ENCODE results near the gene CCDC91. TPM values are rescaled to one million over a fixed set of nuclear protein-coding genes. Genes with fewer than 3 reads are reported as not detected.
"Not testable (repeated sequence)": the region's sequence is repeated elsewhere in the genome, so short reads cannot be mapped to it uniquely, and the experiment has no call there.

The CCDC91 gene
- polyA plus RNA-seq, 4 donors, result 25.5 to 37.5 (median 31.2) TPM

DNA sequence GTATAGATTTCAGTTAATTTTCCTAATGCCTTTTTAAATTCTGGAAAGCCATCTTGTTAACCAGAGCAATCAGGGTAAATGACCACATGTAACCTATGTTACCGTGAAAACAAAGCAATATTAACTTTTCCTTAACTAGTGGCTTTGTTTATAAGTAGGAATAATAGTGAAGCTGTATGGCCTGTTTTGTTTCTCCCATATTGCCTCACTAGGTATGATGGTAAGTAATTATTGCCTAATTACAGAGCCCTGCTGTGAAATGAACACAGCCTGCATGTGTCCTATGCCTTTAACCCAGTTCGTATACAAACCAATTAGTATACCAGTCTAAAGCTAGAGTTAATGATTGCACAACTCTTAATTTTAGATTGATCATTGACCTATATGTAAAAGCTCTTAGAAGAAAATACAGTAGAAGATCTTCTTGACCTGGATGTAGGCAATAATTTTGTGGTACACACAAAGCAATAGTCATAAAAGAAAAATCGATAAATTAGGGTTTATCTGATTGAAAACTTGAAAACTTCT lies 249.9 kb downstream of the CCDC91 start:
- DNase-seq (ENCODE audit: low read depth in 4 of 4, low spot score in 2 of 4), result no peak

DNA sequence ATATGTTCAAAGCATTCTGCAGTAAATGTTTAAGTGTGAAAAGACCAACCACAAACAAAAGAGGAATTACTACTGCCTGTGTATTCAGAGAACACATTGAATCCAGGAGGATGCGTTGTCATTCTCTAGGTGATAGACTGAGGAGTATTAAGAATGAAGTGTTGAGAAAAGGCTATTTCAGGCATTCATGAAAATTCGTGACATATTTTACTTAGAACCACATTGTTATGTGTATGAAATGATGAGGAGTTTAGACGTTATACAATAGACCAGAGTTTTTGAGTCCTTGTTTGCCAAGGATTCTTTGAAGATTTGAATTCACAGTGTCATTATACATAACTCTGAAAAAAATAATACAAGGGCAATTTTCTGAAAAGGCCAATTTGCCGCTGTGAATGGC lies 251.8 kb downstream of the CCDC91 start:
- DNase-seq (ENCODE audit: low read depth in 4 of 4, low spot score in 2 of 4), result no peak

DNA sequence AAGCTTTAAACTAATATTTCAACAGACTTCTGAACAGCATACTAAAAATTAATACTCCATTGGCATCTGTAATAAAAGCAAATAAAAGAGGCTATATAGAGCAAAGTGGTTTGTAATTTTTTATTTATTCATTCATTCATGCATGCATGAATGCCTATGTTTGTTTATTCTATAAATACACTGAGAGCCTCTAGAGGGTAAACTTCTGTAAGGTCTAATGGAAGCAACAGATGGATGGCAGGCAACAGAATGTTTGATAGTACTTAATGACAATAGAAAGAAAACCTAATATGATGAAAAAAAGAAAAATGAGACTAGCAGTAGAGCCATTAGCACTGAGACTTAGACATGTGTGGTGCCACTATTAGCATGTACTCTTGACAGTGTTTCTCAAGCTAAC lies 253.1 kb downstream of the CCDC91 start:
- no peak for DNase-seq (ENCODE audit: low read depth in 4 of 4, low spot score in 2 of 4)

DNA sequence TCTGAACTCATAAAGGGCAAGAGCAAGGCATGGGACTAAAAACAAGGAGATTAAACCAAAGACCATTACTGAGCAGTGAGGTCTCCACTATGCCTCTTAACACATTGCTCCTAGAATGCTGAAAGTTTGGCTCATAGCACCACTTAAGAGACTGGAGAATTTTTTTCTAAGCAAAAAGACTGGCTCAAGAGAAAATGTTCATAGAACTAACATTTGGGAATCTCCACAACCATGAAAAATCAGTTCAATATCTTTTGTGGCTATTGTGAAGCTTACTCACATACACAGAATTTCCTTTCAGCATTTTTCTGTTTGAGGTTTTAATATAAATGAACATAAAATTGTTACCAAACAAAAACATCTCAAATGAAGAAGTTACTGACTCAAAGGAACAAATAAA lies 255.8 kb downstream of the CCDC91 start:
- no peak for DNase-seq (ENCODE audit: low read depth in 4 of 4, low spot score in 2 of 4)

DNA sequence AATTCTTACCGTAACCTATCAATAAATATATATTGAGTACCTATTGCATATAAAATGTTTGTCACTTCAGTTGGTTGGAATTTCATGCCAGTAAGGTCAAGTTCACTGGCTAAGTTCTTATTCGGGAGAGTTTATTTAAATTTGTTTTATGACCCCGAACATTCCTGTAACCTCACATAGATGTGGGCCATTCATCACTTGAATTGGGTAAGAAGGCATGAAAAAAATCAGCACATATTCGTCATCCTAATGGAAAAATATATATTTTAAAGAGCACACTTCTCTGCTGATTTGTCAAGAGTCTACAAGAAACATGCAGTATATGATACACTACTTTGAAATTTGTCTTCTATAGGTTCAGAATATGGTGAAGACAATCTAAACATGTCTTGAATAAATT lies 263.4 kb downstream of the CCDC91 start:
- no peak for DNase-seq (ENCODE audit: low read depth in 4 of 4, low spot score in 2 of 4)

DNA sequence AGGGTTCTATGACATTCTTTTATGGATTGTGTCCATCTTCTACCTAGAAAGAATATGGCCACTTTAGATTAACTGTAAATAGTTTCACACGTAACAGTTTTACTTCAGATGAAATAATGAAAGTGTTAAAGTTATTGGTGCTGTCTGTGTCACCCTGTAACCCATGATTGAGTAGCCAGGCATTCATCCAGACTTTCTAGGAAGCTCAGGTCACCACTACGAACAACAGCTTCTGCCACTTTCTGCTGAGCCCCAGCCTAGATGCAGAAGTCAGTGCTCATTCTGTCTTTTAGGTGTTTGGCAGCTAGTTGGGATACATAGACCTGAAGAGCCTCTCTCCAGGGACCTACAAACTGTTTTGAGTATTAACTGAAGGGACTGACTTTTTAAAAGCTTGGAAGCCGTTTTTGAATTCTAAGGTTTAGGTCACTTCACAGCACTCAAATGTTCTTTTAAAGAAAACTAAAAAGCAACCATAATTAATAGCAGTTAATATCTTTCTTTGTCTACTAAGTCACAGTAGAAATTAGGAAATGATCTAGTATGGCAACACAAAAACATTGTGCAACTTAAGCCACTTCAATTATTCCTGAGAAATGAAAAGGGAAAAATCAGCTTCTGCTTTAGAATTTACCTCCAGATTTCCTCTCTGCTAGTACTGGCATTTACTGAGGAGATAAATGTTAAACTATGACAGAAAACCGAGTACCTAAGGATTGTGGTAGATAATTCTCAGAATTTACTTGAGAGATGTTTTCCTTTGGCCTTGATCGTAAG lies 266.9 kb downstream of the CCDC91 start:
- no peak for DNase-seq (ENCODE audit: low read depth in 4 of 4, low spot score in 2 of 4)

DNA sequence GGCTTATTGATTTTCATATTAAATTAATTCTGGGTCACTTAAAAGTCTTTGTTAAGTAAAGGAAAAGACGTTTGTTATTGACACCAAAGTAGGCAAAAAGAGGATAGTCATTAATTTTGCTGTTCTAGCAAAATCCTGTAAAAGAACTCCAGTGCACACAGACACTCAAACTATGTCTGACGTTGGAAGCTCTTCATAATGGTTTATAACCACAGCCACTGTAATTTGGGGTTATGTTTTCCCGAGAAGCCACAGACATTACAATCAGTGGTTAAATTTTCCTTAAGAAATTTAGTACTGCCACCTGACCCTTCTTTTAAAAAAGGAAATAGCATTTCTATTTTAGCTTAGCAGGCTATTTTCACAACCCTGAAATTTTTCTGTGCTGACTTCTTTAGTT lies 267.5 kb downstream of the CCDC91 start:
- DNase-seq (ENCODE audit: low read depth in 4 of 4, low spot score in 2 of 4), result no peak

DNA sequence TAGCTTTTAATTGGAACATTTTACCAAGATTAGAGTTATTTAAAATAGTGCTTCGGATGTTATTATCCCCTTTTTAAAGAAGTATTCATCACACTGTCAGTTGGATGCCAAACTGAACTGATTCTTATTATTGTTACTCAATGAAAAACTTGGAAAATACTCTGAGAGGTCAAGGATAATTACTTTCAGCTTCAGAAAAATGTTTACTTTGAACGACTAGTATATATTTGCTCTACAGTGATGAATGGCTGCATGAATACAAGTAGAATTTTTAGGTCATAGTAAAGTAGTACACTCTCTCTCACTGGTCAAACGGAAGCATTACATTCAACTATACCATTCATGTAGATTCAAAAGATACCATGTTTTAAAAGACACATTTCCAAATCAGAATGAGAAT lies 269.2 kb downstream of the CCDC91 start:
- no peak for DNase-seq (ENCODE audit: low read depth in 4 of 4, low spot score in 2 of 4)

DNA sequence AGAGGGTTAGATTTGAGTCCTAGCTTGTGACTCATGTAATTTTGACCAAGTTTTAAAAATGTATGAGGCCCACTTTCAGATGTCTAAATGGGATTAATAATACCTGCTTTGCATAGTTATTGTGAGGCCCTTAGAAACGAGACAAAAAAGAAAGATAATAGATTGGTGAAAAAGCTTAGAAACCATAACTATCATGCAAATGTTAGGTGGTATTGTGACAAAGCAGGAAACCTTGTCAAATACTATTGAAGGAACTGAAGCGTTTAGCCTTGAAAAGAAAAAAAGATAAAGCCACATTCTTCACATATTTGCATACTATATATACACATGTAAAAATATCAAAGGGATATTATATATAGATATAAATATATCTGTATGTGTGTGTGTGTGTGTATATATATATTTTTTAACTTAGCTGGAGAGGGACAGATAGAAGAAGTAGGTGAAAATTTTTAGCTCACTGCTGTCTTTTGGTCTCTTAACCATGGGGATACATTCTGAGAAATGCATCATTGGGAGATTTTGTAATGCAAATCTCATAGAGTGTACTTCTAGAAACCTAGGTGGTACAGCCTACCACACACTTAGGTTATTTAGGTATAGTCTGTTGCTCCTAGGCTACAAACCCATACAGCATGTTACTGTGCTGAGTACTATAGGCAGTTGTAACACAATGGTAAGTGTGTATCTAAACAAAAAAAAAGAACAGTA lies 270.3 kb downstream of the CCDC91 start:
- DNase-seq (ENCODE audit: low read depth in 4 of 4, low spot score in 2 of 4), result no peak

DNA sequence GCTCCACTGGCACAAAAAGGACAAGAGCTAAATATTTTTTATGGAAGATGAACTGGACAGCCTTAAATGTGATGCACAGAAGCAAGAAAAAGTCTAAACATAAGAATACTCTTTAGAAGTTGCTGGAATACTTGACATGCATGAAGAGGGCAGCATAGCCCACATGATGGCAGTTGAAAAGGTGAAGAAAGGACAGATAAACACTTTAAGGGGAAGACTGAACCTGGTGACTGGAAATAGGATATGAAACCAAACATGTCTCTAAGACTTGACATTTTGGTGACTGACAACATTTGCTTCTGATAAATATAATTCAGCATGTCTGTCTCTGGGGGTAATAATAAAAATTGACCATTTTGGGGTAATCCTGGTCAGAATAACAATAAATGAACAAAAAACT lies 273.1 kb downstream of the CCDC91 start:
- no peak for DNase-seq (ENCODE audit: low read depth in 4 of 4, low spot score in 2 of 4)

DNA sequence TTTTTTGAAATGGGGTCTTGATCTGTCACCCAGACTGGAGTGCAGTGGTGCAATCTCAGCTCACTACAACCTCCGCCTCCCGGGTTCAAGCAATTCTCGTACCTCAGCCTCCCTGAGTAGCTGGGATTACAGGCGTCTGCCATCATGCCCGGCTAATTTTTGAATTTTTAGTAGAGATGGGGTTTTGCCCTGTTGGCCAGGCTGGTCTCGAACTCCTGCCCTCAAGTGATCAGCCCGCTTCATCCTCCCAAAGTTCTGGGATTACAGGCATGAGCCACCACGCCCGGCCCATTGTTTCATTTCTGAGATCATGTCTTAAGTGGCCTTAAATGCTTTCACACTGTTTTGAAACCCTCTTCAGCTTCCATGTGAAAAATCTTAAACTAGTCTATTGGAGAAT lies 281.5 kb downstream of the CCDC91 start:
- DNase-seq (ENCODE audit: low read depth in 4 of 4, low spot score in 2 of 4), result not testable (repeated sequence)

DNA sequence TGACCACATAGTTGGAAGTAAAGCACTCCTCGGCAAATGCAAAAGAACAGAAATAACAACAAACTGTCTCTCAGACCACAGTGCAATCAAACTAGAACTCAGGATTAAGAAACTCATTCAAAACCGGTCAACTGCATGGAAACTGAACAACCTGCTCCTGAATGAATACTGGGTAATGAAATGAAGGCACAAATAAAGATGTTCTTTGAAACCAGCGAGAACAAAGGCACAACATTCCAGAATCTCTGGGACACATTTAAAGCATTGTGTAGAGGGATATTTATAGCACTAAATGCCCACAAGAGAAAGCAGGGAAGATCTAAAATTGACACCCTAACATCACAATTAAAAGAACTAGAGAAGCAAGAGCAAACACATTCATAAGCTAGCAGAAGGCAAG lies 285.9 kb downstream of the CCDC91 start:
- not testable (repeated sequence) for DNase-seq (ENCODE audit: low read depth in 4 of 4, low spot score in 2 of 4)

DNA sequence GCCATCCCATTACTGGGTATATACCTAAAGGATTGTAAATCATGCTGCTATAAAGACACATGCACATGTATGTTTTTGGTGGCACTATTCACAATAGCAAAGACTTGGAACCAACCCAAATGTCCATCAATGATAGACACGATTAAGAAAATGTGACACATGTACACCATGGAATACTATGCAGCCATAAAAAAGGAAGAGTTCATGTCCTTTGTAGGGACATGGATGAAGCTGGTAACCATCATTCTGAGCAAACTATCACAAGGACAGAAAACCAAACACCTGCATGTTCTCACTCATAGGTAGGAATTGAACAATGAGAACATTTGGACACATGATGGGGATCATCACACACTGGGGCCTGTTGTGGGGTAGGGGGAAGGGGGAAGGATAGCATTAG lies 288.8 kb downstream of the CCDC91 start:
- not testable (repeated sequence) for DNase-seq (ENCODE audit: low read depth in 4 of 4, low spot score in 2 of 4)

DNA sequence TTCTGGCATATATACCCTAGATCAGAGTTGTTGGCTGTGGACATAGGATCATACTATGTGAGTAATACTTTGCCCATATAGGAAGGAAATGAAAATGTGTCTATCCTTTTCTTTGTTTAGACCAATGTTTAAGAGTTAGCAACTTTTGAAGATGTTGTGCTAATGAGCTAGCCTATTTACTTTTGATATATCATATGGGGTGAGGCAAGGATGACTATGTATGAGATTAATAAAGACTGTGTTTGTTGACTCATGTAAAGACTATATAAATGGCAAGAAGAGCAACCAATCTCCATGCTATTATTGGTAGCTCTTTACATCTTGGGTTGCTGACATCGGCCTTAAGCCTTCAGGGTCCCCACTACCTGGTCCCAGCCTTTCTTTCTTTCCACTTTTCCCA lies 289.4 kb downstream of the CCDC91 start:
- no peak for DNase-seq (ENCODE audit: low read depth in 4 of 4, low spot score in 2 of 4)

DNA sequence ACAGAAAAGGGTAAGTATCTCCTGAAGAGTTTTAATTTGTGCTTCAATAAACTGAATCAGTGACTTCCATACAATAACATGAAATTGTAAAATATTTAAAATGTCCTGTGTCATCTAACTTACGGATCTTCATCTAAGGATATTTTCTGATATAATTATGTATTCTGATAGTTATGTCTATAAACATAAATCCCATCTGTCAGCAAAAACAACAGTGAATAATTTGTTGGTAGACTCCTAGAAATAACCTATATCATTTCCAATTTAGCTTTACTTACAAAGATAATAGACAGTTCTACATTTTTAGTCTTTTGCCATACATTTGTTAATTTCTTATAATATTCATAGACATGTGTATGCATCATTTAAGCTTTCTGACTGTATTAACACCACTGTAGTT lies 293.9 kb downstream of the CCDC91 start:
- DNase-seq (ENCODE audit: low read depth in 4 of 4, low spot score in 2 of 4), result no peak

DNA sequence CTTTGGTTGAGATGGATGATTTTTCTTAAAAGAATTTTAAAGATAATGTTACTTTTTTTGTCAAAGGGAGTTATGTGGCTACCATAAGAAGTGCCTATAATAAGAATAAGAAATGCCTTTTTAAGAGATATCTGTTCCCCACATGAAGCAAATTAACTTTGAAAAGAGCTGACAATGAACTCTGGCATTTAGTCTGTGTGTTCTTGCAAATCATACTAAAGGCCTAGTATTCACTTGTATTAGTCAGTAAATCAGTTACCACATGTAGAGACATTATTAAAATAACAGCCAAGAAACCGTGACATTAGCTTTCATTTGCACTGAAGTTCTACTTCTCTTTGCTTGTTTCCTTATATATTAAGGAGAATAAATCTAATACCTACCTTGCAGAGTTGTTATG lies 296.3 kb downstream of the CCDC91 start:
- DNase-seq (ENCODE audit: low read depth in 4 of 4, low spot score in 2 of 4), result no peak

DNA sequence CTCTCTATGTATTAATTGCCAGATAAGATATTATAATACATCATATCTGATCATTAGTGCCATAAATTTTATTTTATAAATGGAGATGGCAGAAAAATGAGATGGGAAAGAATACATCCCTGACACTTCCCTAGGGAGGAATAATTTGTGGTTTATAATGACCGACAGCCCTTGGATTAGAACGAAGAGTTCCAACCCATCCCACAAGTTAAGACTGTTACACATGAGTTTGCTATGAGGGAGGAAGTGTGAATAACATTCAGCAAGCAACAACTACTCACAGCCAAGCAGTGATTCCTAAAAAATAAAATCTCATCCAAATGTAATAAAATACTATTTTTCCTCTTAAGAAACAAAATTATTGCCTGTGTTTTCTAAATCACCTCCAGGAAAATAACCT lies 299.0 kb downstream of the CCDC91 start:
- DNase-seq (ENCODE audit: low read depth in 4 of 4, low spot score in 2 of 4), result no peak

DNA sequence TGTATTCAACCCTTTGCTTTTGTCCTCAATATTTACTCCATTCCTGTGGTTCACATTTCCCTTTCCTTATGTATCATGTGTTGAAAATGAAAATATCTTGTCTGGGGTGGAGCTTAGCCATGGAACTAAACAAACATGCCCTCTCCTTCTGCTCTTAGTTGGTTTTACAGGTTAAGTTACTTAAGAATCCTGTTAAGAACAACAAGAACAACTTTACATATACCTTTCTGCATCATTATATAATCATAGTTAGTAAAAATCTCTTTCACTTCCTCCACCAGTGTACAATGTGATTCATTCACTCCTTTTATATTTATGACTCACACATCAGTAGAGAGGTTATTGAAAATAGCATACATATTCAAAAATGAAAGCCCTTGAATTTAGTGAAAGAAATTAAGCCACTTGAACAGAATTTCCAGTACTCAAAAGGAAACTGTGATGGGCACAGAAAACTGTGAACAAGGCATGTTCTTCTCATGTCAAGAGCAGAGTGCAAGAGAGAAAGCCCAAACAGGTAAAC lies 307.7 kb downstream of the CCDC91 start:
- DNase-seq (ENCODE audit: low read depth in 4 of 4, low spot score in 2 of 4), result no peak

DNA sequence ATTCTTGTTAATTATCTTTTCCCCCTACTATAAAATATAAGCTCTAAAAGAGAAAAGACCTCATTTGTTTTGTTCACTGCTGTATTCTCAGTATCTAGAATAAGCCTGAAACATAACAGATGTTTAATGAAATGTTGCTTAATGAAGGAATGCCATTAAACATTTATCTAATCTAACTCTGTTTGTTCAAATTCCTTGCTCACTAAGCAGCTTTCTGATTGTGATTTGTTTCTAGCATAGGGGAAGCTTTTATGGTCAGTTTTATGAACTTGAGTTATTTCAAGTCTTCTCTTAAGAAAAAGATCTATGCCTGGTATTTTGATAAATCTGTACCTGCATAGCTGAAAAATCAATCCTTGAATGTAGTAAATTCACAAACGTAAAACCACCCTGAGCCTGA lies 308.6 kb downstream of the CCDC91 start:
- DNase-seq (ENCODE audit: low read depth in 4 of 4, low spot score in 2 of 4), result no peak

DNA sequence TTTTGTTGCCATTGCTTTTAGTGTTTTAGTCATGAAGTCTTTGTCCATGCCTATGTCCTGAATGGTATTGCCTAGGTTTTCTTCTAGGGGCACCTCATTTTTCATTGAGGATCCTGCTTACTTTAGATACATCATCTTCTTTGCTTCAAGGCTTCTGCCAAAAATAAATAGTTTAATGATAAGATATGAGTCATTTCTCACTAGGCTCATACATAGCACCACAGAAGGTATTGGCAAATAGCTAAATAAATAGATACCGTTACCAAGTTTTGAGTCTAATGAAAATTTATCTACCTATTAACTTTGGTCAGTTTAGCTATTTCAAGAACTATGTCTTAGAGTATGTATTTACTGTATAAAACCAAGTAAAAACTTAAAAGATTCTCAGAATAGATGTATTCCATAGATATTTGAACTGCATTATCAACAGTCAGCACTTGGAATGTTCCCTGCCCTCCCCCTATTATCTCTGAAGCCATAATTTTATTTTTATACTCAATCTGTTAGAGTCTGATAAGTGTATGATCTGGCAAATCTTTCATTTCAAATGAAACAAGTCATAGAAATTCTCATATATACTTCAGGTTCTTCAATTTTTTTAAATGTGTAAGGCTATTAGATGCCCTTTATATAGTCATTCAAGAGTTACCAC lies 310.2 kb downstream of the CCDC91 start:
- no peak for DNase-seq (ENCODE audit: low read depth in 4 of 4, low spot score in 2 of 4)

DNA sequence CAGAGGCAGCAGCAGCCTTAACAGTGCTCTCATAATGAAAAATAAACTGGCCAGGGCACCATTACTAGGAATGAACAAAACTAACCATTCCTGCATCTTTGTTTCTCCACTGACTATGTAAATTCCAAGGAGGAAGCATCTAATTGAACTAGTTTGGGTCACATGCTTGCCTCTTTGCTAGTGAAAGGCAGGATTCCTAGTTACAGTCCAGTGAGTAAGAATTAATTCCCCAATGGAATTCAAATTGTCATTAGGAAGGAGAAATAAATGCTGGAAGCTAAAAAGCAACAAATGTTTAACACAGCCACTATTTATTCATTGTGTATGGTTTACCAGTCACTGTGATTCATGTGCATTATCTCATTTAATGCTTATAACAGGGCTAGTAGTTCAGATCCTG lies 316.0 kb downstream of the CCDC91 start:
- DNase-seq (ENCODE audit: low read depth in 4 of 4, low spot score in 2 of 4), result no peak

Data from left renal cortex interstitium (tissue), 4 donors.